HG03432 (cell line): Measurements from ENCODE around the gene INSM1.

Experiments used
- ATAC-seq: cut with Tn5 transposase; IDR thresholded peaks from one replicate; pipeline ENCODE4 v1.9.1; 2021; ENCODE audit warnings: mild to moderate bottlenecking, moderate library complexity; ENCODE audit not compliant: unreplicated experiment

Gene INSM1

DNA sequence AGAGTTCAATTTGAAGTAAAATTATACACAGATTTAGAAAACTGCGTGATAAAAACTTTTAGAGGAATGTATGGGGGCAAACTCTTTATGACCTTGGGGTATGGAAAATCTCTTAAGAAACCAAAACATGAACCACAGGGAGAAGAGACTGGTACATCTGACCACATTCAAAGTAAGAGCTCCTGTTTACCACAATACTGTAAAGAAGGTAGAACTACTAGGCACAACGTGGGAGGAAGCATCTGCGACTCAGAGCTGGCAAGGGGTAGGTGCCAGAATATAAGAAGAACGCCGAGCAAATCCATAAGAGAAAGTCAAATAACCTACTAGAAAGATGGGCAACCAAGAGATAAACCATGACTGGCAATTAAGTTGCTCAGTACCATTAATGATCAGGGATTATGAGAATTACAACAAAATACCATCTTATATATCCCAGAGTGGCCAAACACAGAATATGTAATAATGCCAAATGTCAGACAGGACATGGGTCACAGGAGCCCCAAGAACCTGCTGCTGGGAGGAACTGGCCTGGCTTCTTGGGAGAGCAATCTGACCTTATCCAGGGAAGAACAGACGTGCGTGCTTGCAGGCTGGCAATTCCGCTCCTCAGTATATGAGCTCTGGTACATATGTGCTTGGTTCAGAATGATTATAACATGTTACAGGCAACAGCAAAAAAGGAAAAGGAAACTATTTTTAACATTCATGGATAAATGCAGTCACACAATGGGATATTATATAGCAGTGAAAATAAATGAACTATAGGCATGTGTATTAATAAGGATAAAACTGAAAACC, 50.2 kb downstream of the INSM1 start:
- ATAC-seq = no peak
